Breast epithelium (tissue), 3 donors: ENCODE measurements around the gene ADAMTSL3.

Source experiments
- POLR2A ChIP-seq: fragments of 450-650 bp; IDR thresholded peaks from one replicate; pipeline ENCODE4 v1.6.1; 2016; ENCODE audit warnings: antibody characterized with exemption, mild to moderate bottlenecking, moderate library complexity
- POLR2AphosphoS5 ChIP-seq, 3 donors: sonication (generic); formaldehyde crosslinking; IDR thresholded peaks; one replicate each; pipeline ENCODE4 v1.6.1; 2017; ENCODE audit warnings: antibody characterized with exemption in 3 of 3
- TF ChIP-seq, protein P1 (sequence below), 3 donors: fragments of 450-650 bp; IDR thresholded peaks; one replicate each; pipeline ENCODE4 v1.5.1; 2016 to 2017; ENCODE audit warnings: antibody characterized with exemption in 3 of 3, mild to moderate bottlenecking in 3 of 3, moderate library complexity in 3 of 3

DNA sequence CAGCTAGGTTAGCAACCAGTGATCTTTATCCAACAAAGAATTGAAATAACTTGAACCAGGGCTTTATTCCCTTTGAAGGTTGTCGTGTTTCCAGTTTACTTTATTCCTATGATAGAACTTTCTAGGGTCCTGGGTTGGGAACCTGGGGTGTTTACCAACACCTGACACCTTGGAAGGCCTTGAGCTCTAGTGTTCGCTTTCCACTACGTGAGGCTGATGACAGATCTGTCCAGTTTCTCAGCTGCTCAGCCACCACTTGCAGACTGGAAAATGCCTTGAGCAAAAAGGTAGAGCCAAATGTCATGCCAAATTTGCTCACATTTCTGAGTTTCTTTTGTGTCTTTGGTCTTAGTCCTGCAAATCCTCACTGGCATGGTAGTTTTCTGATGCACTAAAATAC is 227.2 kb downstream of the ADAMTSL3 start:
- TF ChIP-seq, protein P1, sequence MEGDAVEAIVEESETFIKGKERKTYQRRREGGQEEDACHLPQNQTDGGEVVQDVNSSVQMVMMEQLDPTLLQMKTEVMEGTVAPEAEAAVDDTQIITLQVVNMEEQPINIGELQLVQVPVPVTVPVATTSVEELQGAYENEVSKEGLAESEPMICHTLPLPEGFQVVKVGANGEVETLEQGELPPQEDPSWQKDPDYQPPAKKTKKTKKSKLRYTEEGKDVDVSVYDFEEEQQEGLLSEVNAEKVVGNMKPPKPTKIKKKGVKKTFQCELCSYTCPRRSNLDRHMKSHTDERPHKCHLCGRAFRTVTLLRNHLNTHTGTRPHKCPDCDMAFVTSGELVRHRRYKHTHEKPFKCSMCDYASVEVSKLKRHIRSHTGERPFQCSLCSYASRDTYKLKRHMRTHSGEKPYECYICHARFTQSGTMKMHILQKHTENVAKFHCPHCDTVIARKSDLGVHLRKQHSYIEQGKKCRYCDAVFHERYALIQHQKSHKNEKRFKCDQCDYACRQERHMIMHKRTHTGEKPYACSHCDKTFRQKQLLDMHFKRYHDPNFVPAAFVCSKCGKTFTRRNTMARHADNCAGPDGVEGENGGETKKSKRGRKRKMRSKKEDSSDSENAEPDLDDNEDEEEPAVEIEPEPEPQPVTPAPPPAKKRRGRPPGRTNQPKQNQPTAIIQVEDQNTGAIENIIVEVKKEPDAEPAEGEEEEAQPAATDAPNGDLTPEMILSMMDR (IDR thresholded peaks at IDR 0.05): no peak
- TF ChIP-seq POLR2A (no peak), POLR2AphosphoS5 (IDR thresholded peaks at IDR 0.05) (no peak)
